ENCODE results near the gene MPHOSPH6. TPM values are rescaled to one million over a fixed set of nuclear protein-coding genes. Genes with fewer than 3 reads are reported as not detected.

The MPHOSPH6 gene
- total RNA-seq, 1 donor = 32.7 TPM

DNA sequence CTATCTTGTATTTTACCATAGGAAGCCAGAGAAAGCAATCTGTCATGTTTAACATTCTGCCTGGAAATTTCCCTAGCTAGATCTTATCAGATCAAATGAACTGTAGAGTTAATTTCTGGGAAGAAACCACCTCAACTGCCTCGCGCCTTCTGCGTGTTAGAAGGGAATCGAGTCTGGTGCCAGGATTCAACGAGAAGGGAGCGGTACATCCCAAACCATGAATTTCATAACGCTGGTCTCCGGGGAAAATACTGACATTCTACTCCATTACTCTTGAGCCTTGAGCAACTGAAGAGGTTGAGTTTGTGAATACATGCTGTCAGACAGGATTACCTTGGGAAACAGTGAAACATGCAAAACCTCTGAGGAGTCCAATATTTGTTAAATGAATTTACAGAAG, 35.2 kb downstream of the MPHOSPH6 start:
- no peak for DNase-seq (ENCODE audit: low read depth)
- TF ChIP-seq, protein P1, sequence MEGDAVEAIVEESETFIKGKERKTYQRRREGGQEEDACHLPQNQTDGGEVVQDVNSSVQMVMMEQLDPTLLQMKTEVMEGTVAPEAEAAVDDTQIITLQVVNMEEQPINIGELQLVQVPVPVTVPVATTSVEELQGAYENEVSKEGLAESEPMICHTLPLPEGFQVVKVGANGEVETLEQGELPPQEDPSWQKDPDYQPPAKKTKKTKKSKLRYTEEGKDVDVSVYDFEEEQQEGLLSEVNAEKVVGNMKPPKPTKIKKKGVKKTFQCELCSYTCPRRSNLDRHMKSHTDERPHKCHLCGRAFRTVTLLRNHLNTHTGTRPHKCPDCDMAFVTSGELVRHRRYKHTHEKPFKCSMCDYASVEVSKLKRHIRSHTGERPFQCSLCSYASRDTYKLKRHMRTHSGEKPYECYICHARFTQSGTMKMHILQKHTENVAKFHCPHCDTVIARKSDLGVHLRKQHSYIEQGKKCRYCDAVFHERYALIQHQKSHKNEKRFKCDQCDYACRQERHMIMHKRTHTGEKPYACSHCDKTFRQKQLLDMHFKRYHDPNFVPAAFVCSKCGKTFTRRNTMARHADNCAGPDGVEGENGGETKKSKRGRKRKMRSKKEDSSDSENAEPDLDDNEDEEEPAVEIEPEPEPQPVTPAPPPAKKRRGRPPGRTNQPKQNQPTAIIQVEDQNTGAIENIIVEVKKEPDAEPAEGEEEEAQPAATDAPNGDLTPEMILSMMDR (IDR thresholded peaks at IDR 0.05; ENCODE audit: insufficient read depth, low read length) = no peak
- no peak overlapping the region for H3K4me3 ChIP-seq (ENCODE audit: low read depth, low read length)

DNA sequence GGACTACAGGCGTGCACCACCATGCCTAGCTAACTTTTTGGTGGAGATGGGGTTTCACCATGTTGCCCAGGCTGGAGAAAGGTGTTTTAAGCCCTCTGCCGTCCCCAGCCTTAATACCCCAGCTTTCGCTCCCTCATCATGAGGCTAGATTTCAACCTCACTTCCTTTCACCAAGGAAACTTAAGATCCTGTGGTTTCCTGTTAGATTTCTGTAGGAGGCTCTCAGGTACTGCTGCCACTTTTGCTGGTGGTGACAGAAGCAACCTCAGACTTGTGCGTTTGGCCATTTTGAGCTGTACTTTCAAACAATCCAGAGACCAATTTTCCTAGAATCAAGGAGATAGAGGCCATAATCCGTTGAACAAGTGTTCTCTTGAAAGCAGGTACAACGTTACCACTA, 36.2 kb downstream of the MPHOSPH6 start:
- TF ChIP-seq, protein P1 (IDR thresholded peaks at IDR 0.05; ENCODE audit: insufficient read depth, low read length) = no peak
- no peak for DNase-seq (ENCODE audit: low read depth)
- no peak overlapping the region for H3K4me3 ChIP-seq (ENCODE audit: low read depth, low read length)

DNA sequence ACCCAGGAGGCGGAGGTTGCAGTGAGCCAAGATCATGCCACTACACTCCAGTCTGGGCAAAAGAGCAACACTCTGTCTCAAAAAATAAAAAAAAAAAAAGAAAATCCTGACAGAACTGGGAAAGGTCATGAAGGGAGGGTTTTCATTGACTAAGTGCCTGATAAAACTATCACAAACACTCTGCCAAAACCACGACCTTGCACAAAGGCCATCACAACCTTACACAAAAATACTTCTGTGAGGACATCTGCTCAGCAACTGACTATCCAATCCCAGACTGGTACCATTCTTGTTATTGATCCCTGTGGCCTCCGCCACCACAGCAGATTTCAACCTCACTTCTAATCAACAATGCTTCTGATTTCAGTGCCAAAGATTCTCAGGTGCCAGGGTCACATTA, 40.1 kb downstream of the MPHOSPH6 start:
- TF ChIP-seq, protein P1 (IDR thresholded peaks at IDR 0.05; ENCODE audit: insufficient read depth, low read length) = no peak
- no peak for DNase-seq (ENCODE audit: low read depth)
- no peak overlapping the region for H3K4me3 ChIP-seq (ENCODE audit: low read depth, low read length)

DNA sequence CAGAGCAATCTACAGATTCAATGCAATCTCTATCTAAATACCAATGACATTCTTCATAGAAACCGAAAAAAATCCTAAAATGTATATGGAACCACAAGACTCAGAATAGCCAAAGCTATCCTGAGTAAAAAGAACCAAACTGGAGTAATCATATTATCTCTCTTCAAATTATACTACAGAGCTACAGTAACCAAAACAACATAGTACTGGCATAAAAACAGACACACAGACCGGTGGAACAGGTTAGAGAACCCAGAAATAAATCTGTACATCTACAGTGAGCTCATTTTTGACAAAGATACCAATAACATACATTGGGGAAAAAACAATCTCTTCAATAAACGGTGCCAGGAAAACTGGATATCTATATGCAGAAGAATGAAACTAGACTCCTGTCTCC, 45.4 kb downstream of the MPHOSPH6 start:
- TF ChIP-seq, protein P1 (IDR thresholded peaks at IDR 0.05; ENCODE audit: insufficient read depth, low read length) = no peak
- DNase-seq (ENCODE audit: low read depth) = no peak
- H3K4me3 ChIP-seq (ENCODE audit: low read depth, low read length) = no peak overlapping the region

DNA sequence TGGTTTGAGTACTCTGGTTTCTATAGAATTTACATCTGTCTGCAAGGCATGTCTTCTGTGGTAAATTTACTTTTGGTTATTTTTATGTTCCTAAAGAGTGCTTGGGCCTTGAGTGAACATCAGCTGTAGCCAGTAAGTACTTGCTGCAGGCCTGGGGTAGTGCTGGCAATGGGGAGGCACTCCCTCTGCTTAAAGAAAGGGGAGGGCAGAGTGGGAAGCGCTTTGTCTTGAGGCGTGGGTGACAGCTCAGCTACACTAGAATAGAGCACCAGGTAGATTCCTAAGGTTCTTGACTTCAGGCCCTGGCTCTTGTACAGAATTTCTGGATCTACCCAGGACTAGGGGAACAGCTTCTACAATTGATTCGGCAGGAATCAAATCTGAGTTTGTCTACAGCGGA, 50.6 kb downstream of the MPHOSPH6 start:
- H3K4me3 ChIP-seq (ENCODE audit: low read depth, low read length) = no peak overlapping the region
- TF ChIP-seq, protein P1 (IDR thresholded peaks at IDR 0.05; ENCODE audit: insufficient read depth, low read length) = no peak
- DNase-seq (ENCODE audit: low read depth) = no peak

DNA sequence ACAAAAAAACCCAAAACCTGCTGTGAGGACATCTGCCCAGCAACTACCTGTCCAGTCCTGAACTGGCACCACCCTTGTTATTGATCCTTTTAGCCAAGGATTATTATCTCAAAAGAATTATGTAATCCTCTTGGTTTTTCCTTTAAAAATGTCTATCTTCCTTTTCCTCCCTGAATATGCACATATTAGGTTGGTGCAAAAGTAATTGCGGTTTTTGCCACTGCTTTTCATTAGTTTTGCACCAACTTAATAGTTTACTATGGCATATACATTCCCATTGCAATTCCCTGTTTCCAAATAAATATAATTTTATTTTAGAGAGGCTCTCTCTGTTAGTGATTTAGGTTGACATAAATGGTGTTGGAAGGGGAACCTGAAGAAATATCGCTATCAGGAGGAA, 51.3 kb downstream of the MPHOSPH6 start:
- no peak for DNase-seq (ENCODE audit: low read depth)
- no peak overlapping the region for H3K4me3 ChIP-seq (ENCODE audit: low read depth, low read length)
- TF ChIP-seq, protein P1 (IDR thresholded peaks at IDR 0.05; ENCODE audit: insufficient read depth, low read length) = no peak

DNA sequence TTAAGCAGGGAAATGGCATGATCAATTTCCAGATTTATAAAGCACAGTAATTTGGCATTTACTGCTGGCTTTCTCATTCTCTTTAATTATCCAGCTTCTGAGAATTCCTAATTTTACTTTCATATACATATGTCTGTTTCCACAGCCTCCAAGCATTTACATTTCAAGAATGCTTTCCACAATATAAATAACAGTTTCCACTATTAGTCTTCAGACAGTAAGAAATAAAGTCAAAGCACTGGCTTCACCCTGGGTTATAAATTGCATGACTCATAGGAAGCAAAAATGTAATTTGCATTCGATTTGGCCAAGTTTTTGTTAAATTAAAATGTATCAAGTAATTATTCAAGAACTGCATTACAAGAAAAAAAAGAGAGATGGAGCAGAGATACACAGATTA, 53.5 kb downstream of the MPHOSPH6 start:
- TF ChIP-seq, protein P1 (IDR thresholded peaks at IDR 0.05; ENCODE audit: insufficient read depth, low read length) = no peak
- DNase-seq (ENCODE audit: low read depth) = no peak
- no peak overlapping the region for H3K4me3 ChIP-seq (ENCODE audit: low read depth, low read length)

Measured in fibroblast of the aortic adventitia (primary cell).